Activated gamma-delta T cell treated with Interleukin-2 at 50 U/mL for 16 hours (primary cell): Measurements from ENCODE around the gene LMOD1.
"Not testable (repeated sequence)": the region's sequence is repeated elsewhere in the genome, so short reads cannot be mapped to it uniquely, and the experiment has no call there.

Experiments used
- DNase-seq: peaks from one replicate; pipeline ENCODE4 v3.0.0-alpha.2; 2020

Gene LMOD1

GRCh38 chr1:201945863-201946223, 505 bp downstream of the LMOD1 start:
- DNase-seq: no peak

- no peak for DNase-seq
Measured at GRCh38 chr1:201945157-201945556, 1.2 kb downstream of the LMOD1 start.

GRCh38 chr1:201944639-201945038, 1.7 kb downstream of the LMOD1 start:
- no peak for DNase-seq

GRCh38 chr1:201944002-201944401, 2.3 kb downstream of the LMOD1 start:
- DNase-seq: no peak

- no peak for DNase-seq
Measured at GRCh38 chr1:201942129-201942495, 4.2 kb downstream of the LMOD1 start.

- no peak for DNase-seq
Measured at GRCh38 chr1:201941420-201942128, 4.8 kb downstream of the LMOD1 start.

GRCh38 chr1:201940316-201940715, 6.0 kb downstream of the LMOD1 start:
- not testable (repeated sequence) for DNase-seq

GRCh38 chr1:201939574-201939973, 6.8 kb downstream of the LMOD1 start:
- no peak for DNase-seq

- no peak for DNase-seq
Measured at GRCh38 chr1:201939148-201939547, 7.2 kb downstream of the LMOD1 start.

- DNase-seq: no peak
Measured at GRCh38 chr1:201938440-201939035, 7.8 kb downstream of the LMOD1 start.

GRCh38 chr1:201937624-201938213, 8.6 kb downstream of the LMOD1 start:
- DNase-seq: no peak

GRCh38 chr1:201933840-201934430, 12.4 kb downstream of the LMOD1 start:
- DNase-seq: no peak

GRCh38 chr1:201930803-201931202, 15.5 kb downstream of the LMOD1 start:
- DNase-seq: no peak

- DNase-seq: no peak
Measured at GRCh38 chr1:201930137-201930536, 16.2 kb downstream of the LMOD1 start.

GRCh38 chr1:201928266-201928665, 18.1 kb downstream of the LMOD1 start:
- DNase-seq: no peak

GRCh38 chr1:201925981-201926645, 20.2 kb downstream of the LMOD1 start:
- no peak for DNase-seq

GRCh38 chr1:201925301-201925567, 21.1 kb downstream of the LMOD1 start:
- no peak for DNase-seq

GRCh38 chr1:201921952-201922558, 24.3 kb downstream of the LMOD1 start:
- DNase-seq: no peak

GRCh38 chr1:201918343-201918742, 28.0 kb downstream of the LMOD1 start:
- no peak for DNase-seq

- DNase-seq: no peak
Measured at GRCh38 chr1:201917362-201918033, 28.9 kb downstream of the LMOD1 start.

- DNase-seq: no peak
Measured at GRCh38 chr1:201916649-201917249, 29.6 kb downstream of the LMOD1 start.

- no peak for DNase-seq
Measured at GRCh38 chr1:201914456-201915235, 31.7 kb downstream of the LMOD1 start.
